ENCODE measurements around the gene PJVK. TPM values are rescaled to one million over a fixed set of nuclear protein-coding genes. Genes with fewer than 3 reads are reported as not detected.

The PJVK gene
- total and polyA plus RNA-seq, 2 of the 4 experiments (the other 2 are of a cell fraction) = 0.72 to 2.4 TPM

DNA sequence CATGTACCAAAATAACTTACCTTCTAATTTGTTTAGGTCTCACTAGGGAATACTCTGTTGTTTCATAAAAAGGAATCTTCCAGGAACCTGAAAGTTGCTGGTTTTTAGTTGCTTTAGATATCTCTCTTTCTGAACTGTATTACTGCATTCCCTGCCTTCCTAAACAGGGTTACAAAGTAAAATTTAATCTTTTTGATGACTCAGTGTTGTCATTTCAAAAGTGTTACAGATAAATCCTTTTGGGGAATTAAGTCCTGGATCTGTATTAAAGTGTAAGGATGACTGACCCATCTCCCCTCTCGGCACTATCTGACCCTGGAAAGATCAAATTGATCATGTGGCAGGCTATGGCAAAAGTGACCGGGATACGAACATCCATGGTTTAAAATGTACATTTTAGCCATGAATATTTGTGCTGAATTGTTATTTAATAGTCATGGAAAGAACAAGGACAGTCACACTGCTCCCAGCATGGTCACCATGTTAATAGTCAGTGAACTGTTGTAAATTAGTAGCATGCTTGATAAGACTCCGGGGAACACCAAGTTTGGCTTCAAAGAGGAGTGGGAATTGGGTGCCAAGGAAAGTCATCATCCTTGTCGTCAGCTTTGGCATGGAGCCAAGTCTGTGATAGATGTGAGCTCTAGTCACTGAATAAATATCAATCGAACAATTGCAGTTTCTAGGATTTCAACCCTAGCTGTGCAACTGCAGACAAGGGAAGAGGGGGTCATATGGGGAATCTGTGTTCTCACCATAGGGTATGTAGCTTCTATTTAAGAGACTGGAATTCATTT, 33.3 kb downstream of the PJVK start:
- TF ChIP-seq CHD1 (IDR thresholded peaks at IDR 0.05; ENCODE audit: low read depth, low read length) (no peak), MAFK (IDR thresholded peaks at IDR 0.05; ENCODE audit: low read depth, low read length) (peak; percentile 37; the same call in 1 of the 2 replicates), RAD21 (IDR thresholded peaks at IDR 0.05; ENCODE audit: low read length) (no peak)
- no peak overlapping the region for H2BK20ac ChIP-seq (ENCODE audit: low read depth, low read length)
- H4K8ac ChIP-seq (ENCODE audit: low read depth in 2 of 2, low read length in 2 of 2) = no peak overlapping the region
- H2BK5ac ChIP-seq (ENCODE audit: low read depth, low read length, poor library complexity, severe bottlenecking) = no peak overlapping the region
- H3K56ac ChIP-seq (ENCODE audit: extremely low read depth, insufficient read depth, low read length) = no peak overlapping the region
- no peak overlapping the region for H2AFZ ChIP-seq (replicated peaks; ENCODE audit: low read length, poor library complexity)
- no peak overlapping the region for H3K18ac ChIP-seq (ENCODE audit: low read depth, low read length)
- no peak overlapping the region for H2AK9ac ChIP-seq (replicated peaks; ENCODE audit: low read depth, low read length, poor library complexity)
- no peak overlapping the region for H3K14ac ChIP-seq (replicated peaks; ENCODE audit: low read depth, low read length)
- POLR2A ChIA-PET (ENCODE audit: unreplicated experiment) = no interaction called here
- 67% methylated on average over 3 of the region's 6 CpGs; no CpG with 5 or more reads in 1 of the 2 experiments for WGBS, 2 experiments (ENCODE audit: extremely low coverage in 2 of 2, insufficient read length in 1 of 2)
- H4K20me1 ChIP-seq (ENCODE audit: insufficient read depth, low read length) = peaks cover 28% of the 10 kb centered on the region
- DNase-seq (peak; percentile 30), ATAC-seq (ENCODE audit: low read depth) (no peak)
- CTCF ChIA-PET = no interaction called here
- no peak overlapping the region for H2BK15ac ChIP-seq (ENCODE audit: low read depth, low read length)
- in situ Hi-C loops (cut with MboI; ENCODE audit: low sequenced_read_pairs) = no loop called here
- H4K5ac ChIP-seq (ENCODE audit: low read depth, low read length) = no peak overlapping the region
- no peaks in the 10 kb centered on the region for H3K9me3 ChIP-seq (ENCODE audit: control insufficient read depth, insufficient read depth, low read length)
- BruUV-seq (replicated peaks) = no TSS peak
- no peak overlapping the region for H2AK5ac ChIP-seq (ENCODE audit: low read depth, low read length)
- H4K91ac ChIP-seq (ENCODE audit: insufficient read depth, low read depth, low read length) = no peak overlapping the region
- dilution Hi-C loops (cut with HindIII; ENCODE audit: low sequenced_read_pairs, unreplicated experiment) = no loop called here
- intact Hi-C loops (cut with micrococcal nuclease) = no loop called here
- no peak overlapping the region for H3K23ac ChIP-seq (ENCODE audit: low read depth, low read length)
- peaks cover 15 to 50% of the 10 kb centered on the region in 2 experiments for H3K79me1 ChIP-seq (ENCODE audit: low read depth in 1 of 2, low read length in 2 of 2)
- H3K4me3 ChIP-seq (ENCODE audit: insufficient read depth, low read depth, low read length) = no peak overlapping the region
- H3K27me3 ChIP-seq (ENCODE audit: control insufficient read depth, insufficient read depth, low read length) = no peaks in the 10 kb centered on the region
- H3K4me2 ChIP-seq (ENCODE audit: low read depth, low read length) = peak overlapping the region; percentile 38; the same call in 1 of the 2 replicates
- H2BK120ac ChIP-seq (ENCODE audit: low read depth, low read length) = no peak overlapping the region
- H3K36me3 ChIP-seq (ENCODE audit: control insufficient read depth, insufficient read depth, low read length) = peaks cover 1% of the 10 kb centered on the region; the same call in 1 of the 2 replicates
- no peak overlapping the region for H3K4ac ChIP-seq (ENCODE audit: low read depth, low read length)
- no peak overlapping the region for H3K9ac ChIP-seq (ENCODE audit: low read depth, low read length)
- no peak overlapping the region for H3K27ac ChIP-seq (ENCODE audit: insufficient read depth, low read length)
- peaks cover 8% of the 10 kb centered on the region for H3K4me1 ChIP-seq (ENCODE audit: control insufficient read depth, insufficient read depth, low read length)
- peaks cover 10% of the 10 kb centered on the region for H3K9me1 ChIP-seq (ENCODE audit: insufficient read depth, low read length)
